ENCODE data around the gene POLR1B. TPM values are rescaled to one million over a fixed set of nuclear protein-coding genes. Genes with fewer than 3 reads are reported as not detected.
"Not testable (repeated sequence)": the region's sequence is repeated elsewhere in the genome, so short reads cannot be mapped to it uniquely, and the experiment has no call there.

POLR1B gene
- polyA plus RNA-seq, 4 donors, result 18.2 to 24.6 (median 23.6) TPM

GRCh38 chr2:112541315-112542122 lies 746 bp upstream of the POLR1B start:
- DNase-seq (ENCODE audit: low read depth in 4 of 4, low spot score in 3 of 4), result peak in 3 of 4 donors; percentile 59 to 68 (median 65)

GRCh38 chr2:112542984-112543661 lies 858 bp downstream of the POLR1B start:
- DNase-seq (ENCODE audit: low read depth in 4 of 4, low spot score in 3 of 4), result no peak

GRCh38 chr2:112547333-112547732 lies 5.1 kb downstream of the POLR1B start:
- DNase-seq (ENCODE audit: low read depth in 4 of 4, low spot score in 3 of 4), result peak in 1 of 4 donors; percentile 8

GRCh38 chr2:112548980-112549379 lies 6.7 kb downstream of the POLR1B start:
- DNase-seq (ENCODE audit: low read depth in 4 of 4, low spot score in 3 of 4), result no peak

- DNase-seq (ENCODE audit: low read depth in 4 of 4, low spot score in 3 of 4), result no peak
These were observed 23.8 kb downstream of the POLR1B start for GRCh38 chr2:112566104-112566503.

GRCh38 chr2:112566508-112566907 lies 24.2 kb downstream of the POLR1B start:
- DNase-seq (ENCODE audit: low read depth in 4 of 4, low spot score in 3 of 4), result not testable (repeated sequence)

GRCh38 chr2:112572005-112572404 lies 29.7 kb downstream of the POLR1B start:
- no peak for DNase-seq (ENCODE audit: low read depth in 4 of 4, low spot score in 3 of 4)

- no peak for DNase-seq (ENCODE audit: low read depth in 4 of 4, low spot score in 3 of 4)
These were observed 35.5 kb downstream of the POLR1B start for GRCh38 chr2:112577756-112578155.

- DNase-seq (ENCODE audit: low read depth in 4 of 4, low spot score in 3 of 4), result no peak
These were observed 37.0 kb downstream of the POLR1B start for GRCh38 chr2:112579241-112579640.

- no peak for DNase-seq (ENCODE audit: low read depth in 4 of 4, low spot score in 3 of 4)
These were observed 37.8 kb downstream of the POLR1B start for GRCh38 chr2:112580084-112580483.

GRCh38 chr2:112582314-112582746 lies 40.1 kb downstream of the POLR1B start:
- DNase-seq (ENCODE audit: low read depth in 4 of 4, low spot score in 3 of 4), result peak in 1 of 4 donors; percentile 32

GRCh38 chr2:112583497-112584133 lies 41.4 kb downstream of the POLR1B start:
- DNase-seq (ENCODE audit: low read depth in 4 of 4, low spot score in 3 of 4), result no peak

- peak; percentile 83 to 91 (median 86) for DNase-seq (ENCODE audit: low read depth in 4 of 4, low spot score in 3 of 4)
These were observed 42.0 kb downstream of the POLR1B start, which contains the start of gene CHCHD5 for GRCh38 chr2:112584134-112584890. TSS of gene CHCHD5 (plus strand) at chr2:112584609. CDS start at chr2:112584648, 39 bp downstream.

GRCh38 chr2:112584891-112585250 lies 42.6 kb downstream of the POLR1B start:
- no peak for DNase-seq (ENCODE audit: low read depth in 4 of 4, low spot score in 3 of 4)

GRCh38 chr2:112585400-112585799 lies 43.1 kb downstream of the POLR1B start:
- DNase-seq (ENCODE audit: low read depth in 4 of 4, low spot score in 3 of 4), result no peak

GRCh38 chr2:112585873-112586464 lies 43.7 kb downstream of the POLR1B start:
- no peak for DNase-seq (ENCODE audit: low read depth in 4 of 4, low spot score in 3 of 4)

GRCh38 chr2:112588611-112589045 lies 46.4 kb downstream of the POLR1B start:
- DNase-seq (ENCODE audit: low read depth in 4 of 4, low spot score in 3 of 4), result no peak

- DNase-seq (ENCODE audit: low read depth in 4 of 4, low spot score in 3 of 4), result no peak
These were observed 49.1 kb downstream of the POLR1B start for GRCh38 chr2:112591413-112591812.

- DNase-seq (ENCODE audit: low read depth in 4 of 4, low spot score in 3 of 4), result no peak
These were observed 51.5 kb downstream of the POLR1B start for GRCh38 chr2:112593736-112594135.

All from left renal pelvis (tissue), 4 donors.